Transverse colon (tissue), 3 donors: Measurements from ENCODE around the gene TTYH2.

Source experiments
- CTCF ChIP-seq, 5 experiments: fragments of 200-600 bp in 3 of 5; fragments of 450-650 bp in 2 of 5; sonication (generic) in 3 of 5; IDR thresholded peaks; 1 replicate in 2 of 5; 2 replicates in 3 of 5; pipeline ENCODE4 v1.5.1; 2016 to 2017; ENCODE audit warnings: antibody characterized with exemption in 5 of 5, inconsistent platforms in 3 of 5, mild to moderate bottlenecking in 2 of 5, moderate library complexity in 1 of 5
- EP300 ChIP-seq: sonication (generic); formaldehyde crosslinking; IDR thresholded peaks from one replicate; pipeline ENCODE4 v1.6.1; 2017; ENCODE audit warnings: antibody characterized with exemption, low read depth
- POLR2A ChIP-seq: fragments of 450-650 bp; IDR thresholded peaks from one replicate; pipeline ENCODE4 v1.6.1; 2016; ENCODE audit warnings: antibody characterized with exemption, mild to moderate bottlenecking, moderate library complexity

DNA sequence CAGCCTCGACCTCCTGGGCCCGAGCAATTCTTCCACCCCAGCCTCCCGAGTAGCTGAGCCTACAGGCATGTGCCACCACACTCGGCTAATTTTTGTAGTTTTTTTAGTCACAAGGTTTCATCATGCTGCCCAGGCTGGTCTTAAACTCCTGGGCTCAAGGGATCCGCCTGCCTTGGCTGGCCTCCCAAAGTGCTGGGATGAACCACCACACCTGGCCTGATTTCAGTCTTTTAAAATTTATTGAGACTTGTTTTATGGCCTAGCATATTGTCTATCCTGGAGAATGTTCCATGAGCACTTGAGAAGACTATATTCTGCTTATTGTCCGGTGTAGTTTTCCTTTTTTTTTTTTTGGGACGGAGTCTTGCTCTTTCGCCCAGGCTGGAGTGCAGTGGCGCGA is 79.1 kb downstream of the TTYH2 start:
- TF ChIP-seq CTCF (IDR thresholded peaks at IDR 0.05) (no peak), POLR2A (no peak), EP300 (no peak)
